HK-2 (cell line): ENCODE data around the gene CD82.

Experiments used
- DNase-seq: peaks from one replicate; pipeline ENCODE4 v3.0.0-alpha.2; 2018; ENCODE audit not compliant: unreplicated experiment

CD82 gene

GRCh38 chr11:44617671-44618461 lies 52.4 kb downstream of the CD82 start:
- DNase-seq = no peak

- DNase-seq = no peak
Measured at GRCh38 chr11:44618561-44619425, 53.3 kb downstream of the CD82 start.

DNA sequence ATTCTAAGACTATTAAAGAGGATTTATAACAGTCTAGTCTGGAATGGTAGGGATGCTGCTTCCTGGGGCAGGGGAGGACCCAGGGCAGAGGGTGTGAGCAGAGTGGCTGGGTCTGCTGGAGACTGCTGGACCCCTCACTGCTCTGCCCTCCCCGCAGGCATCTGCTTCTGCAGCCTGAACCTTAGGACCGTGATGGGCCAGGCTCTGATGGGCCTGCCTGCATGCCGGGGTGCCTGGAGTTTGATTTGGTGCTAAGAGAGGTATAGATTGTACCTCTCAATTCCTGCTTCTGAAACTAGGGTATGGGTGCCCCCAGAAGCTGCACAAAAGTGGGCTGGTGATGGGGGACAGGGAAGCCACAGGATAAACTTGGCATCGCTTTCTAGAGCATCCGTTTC lies 54.9 kb downstream of the CD82 start:
- no peak for DNase-seq

- peak; percentile 59 for DNase-seq
Measured at GRCh38 chr11:44621140-44621681, 55.7 kb downstream of the CD82 start.

- no peak for DNase-seq
Measured at GRCh38 chr11:44621784-44622183, 56.3 kb downstream of the CD82 start.

DNA sequence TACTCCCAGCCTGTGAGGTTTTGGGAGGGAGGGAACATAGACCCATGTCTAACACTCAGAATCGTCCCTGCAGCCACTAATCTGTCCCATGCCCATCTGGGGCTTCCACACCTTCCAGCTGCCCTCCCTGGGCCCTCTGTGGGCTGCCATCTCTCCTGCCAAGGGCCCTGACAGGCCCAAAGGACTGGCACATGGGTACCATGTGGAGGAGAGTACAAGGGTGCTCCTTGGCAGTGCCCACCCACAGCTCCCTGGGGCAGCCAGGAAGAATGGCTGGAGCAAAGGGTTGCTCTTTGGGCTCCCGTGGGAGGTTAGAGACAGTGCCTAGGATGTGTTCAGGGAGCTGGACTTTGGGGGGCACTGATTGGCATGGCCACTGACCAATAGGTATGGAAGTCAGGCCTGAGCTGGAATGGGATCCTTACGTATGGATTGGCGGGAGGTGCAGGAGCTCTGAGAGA lies 56.8 kb downstream of the CD82 start:
- no peak for DNase-seq

GRCh38 chr11:44622721-44623258 lies 57.3 kb downstream of the CD82 start:
- no peak for DNase-seq

- no peak for DNase-seq
Measured at GRCh38 chr11:44623341-44623730, 57.9 kb downstream of the CD82 start.

GRCh38 chr11:44623731-44624491 lies 58.4 kb downstream of the CD82 start:
- DNase-seq = no peak

DNA sequence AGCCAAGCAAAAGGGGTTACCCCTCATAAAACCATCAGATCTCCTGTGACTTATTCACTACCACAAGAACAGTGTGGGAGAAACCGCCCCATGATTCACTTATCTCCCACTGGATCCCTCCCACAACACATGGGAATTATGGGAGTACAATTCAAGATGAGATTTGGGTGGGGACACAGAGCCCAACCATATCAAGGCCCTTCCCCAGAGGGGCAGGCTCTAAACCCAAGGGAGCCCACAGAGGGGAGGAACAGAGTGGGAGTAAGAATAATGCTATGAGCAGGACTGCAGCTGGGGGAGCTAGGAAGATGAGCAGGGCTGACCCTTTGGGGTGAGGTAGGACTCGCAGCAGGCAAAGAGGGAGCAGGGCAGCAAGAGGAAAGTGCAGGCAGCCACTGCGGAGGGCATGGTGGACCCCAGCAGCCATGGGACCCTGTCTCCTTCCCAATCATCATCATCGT lies 59.3 kb downstream of the CD82 start:
- DNase-seq = no peak

DNA sequence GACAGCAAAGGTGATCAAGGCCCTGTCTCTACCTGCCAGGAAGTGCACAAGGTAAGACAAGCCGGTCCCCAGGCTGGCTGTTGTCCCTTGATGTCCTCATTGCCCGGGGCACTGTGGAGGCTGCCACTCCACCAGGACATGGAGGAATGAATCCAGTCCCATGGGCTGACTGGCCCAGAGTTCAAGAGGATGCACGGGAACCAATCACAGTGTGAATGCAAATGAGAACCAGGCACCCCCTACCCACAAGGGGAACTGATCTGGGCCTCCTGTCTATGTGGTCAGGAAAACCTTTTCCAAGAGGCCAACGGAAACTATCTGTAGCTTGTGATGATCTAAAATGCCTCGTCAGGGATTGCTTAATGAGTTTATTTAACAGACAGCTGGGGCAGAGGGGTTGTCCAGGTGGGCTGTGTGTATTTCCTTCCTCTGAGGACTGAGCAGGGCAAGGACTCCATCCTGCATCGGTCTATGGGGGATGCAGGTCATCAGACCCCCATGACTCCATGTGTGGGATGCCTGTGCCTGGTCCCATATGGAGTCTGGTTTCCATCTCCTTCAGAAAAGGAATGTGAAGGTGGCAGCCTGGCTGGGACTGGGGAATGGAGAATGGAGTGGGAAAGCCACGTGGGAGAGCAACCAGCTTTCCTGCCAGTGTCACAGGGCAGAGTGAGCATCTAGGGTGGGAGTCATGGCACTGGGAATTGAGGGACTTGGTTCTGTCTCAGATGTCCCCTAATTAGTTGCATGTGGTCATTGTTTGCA lies 60.5 kb downstream of the CD82 start:
- DNase-seq = no peak

GRCh38 chr11:44626645-44627044 lies 61.2 kb downstream of the CD82 start:
- no peak for DNase-seq

DNA sequence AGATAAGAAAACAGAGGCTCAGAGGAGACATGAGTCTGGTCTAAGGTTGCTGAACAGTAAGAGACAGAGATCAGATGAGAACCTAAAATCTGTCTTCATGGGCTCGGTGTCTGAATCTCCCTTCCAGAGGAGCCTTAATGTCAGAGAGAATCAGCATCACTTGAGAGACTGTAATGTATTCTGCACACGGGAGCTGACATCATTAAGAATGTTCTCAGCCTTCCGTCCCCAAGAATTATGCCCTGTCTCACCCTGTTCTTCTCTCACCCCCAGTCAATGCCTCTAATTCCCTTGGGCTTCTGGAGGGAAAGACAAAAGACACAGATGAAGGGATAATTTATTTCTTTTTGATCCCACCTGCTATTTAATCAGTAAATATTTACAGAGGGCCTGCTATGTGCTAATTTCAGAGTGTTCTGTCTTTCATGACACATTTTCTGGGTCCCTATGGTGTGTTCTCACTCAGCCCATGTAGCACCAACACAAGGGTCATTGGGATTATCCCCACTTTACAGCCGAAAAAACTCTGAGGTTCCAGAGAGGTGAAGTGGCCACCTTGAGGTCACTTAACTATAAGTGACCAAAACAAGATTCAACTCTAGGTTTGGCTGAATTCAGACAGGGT lies 61.8 kb downstream of the CD82 start:
- no peak for DNase-seq

DNA sequence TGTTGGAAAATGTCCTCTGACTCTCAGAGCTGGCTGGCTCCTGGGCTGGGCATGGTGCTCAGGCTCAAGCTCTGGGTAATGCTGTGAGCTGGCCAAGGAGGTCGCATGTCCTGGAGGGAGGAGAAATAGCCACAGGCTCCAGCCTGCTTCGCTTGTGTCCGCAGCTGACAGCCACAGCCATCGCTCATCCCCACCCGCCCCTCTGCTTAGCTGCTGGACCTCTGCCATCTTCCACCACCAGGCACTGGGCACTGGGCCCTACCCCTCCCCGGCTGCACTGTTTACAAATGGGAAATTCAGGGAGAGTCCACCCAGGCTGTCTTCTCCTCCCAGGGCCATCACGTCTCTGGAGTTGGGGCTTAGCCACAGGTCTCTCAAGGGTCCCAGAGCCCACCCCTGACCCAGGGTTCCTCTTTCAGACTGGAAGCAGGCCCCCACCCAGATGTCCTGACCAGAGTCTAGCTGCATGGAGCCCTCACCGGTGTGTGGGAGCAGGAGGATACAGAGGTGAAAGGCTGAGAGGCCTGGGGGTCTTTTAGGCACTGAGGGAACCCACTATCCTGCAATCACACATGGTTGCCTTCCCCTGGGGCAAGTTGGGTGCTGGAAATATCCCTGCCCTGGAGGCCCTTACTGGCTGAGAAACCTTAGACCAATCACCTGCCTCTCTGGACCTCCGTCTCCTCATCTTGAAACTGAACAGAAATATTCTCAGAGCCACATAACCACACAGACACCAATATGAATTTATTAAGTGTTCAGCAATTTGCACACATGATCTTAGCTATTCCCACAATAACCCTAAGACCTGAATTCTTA lies 62.7 kb downstream of the CD82 start:
- DNase-seq = no peak

GRCh38 chr11:44628730-44629700 lies 63.6 kb downstream of the CD82 start:
- no peak for DNase-seq

DNA sequence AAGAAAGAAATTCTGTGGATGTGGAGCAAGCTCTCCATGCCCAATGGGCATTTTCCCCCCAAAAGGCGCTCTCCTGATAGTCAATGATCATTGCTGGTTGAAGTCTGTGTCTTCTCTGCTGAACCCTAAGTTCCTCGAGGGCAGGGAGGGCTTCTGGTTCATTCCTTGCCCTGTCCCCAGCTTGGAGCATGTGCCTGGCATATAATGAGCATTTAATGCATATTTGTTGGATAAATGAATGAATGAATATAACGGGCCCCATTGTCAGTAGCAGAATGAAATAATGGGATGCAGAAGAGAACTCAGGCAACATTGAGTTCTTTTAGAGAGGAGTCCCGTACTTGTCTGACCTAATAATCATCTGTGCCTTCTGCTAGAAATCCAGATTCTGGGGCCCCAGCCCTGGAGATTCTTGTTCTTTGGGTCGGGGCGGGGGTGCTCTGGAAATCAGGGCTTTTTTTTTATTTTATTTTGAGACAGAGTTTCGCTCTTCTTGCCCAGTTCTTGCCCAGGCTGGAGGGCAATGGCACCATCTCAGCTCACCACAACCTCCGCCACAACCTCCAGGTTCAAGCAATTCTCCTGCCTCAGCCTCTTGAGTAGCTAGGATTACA lies 64.4 kb downstream of the CD82 start:
- DNase-seq = no peak

GRCh38 chr11:44630511-44631210 lies 65.2 kb downstream of the CD82 start:
- DNase-seq = no peak
